ENCODE measurements around the gene RGS9. TPM values are rescaled to one million over a fixed set of nuclear protein-coding genes. Genes with fewer than 3 reads are reported as not detected.

The RGS9 gene
- total and polyA plus RNA-seq, 8 donors: 1.2 to 16.1 (median 6.7) TPM

- 33 to 63% (median 56%) methylated on average over 1 of the region's 1 CpG for WGBS, 5 donors
Observed at GRCh38 chr17:65208717-65209116, 71.5 kb downstream of the RGS9 start.

GRCh38 chr17:65218261-65218660, 81.1 kb downstream of the RGS9 start:
- H3K36me3 ChIP-seq: no peaks in the 10 kb centered on the region
- no peak for DNase-seq
- H3K27me3 ChIP-seq: peaks cover 0 to 10% (median 0%) of the 10 kb centered on the region in 3 donors
- intact Hi-C loops (cut with DNase I; ENCODE audit: low total_unique reads): no loop called here
- WGBS, 5 donors: 77 to 91% (median 87%) methylated on average over 4 of the region's 4 CpGs
- H3K4me1 ChIP-seq: no peaks in the 10 kb centered on the region
- H3K4me3 ChIP-seq: no peak overlapping the region
- H3K9me3 ChIP-seq: no peaks in the 10 kb centered on the region
- H3K27ac ChIP-seq: no peak overlapping the region
- TF ChIP-seq CTCF (IDR thresholded peaks at IDR 0.05) (no peak), POLR2A (IDR thresholded peaks at IDR 0.05) (no peak), EP300 (IDR thresholded peaks at IDR 0.05) (no peak), POLR2AphosphoS5 (IDR thresholded peaks at IDR 0.05) (no peak)

More at GRCh38 chr17:65208717-65209116, 71.5 kb downstream of the RGS9 start:
- no peak for TF ChIP-seq CTCF (IDR thresholded peaks at IDR 0.05)
- no peak for TF ChIP-seq POLR2AphosphoS5 (IDR thresholded peaks at IDR 0.05)
- TF ChIP-seq POLR2A (IDR thresholded peaks at IDR 0.05): no peak
- TF ChIP-seq EP300 (IDR thresholded peaks at IDR 0.05): no peak
- H3K27ac ChIP-seq: no peak overlapping the region
- no peak for DNase-seq
- no peaks in the 10 kb centered on the region for H3K4me1 ChIP-seq
- intact Hi-C loops (cut with DNase I; ENCODE audit: low total_unique reads): no loop called here
- H3K27me3 ChIP-seq: no peaks in the 10 kb centered on the region
- H3K4me3 ChIP-seq: no peak overlapping the region
- H3K9me3 ChIP-seq: no peaks in the 10 kb centered on the region
- H3K36me3 ChIP-seq: peaks cover 0 to 32% (median 6%) of the 10 kb centered on the region in 4 donors

- H3K36me3 ChIP-seq: no peaks in the 10 kb centered on the region
- DNase-seq: no peak
- H3K4me1 ChIP-seq: no peaks in the 10 kb centered on the region
- peaks cover 0 to 10% (median 0%) of the 10 kb centered on the region in 3 donors for H3K27me3 ChIP-seq
- intact Hi-C loops (cut with DNase I; ENCODE audit: low total_unique reads): no loop called here
- H3K27ac ChIP-seq: no peak overlapping the region
- H3K4me3 ChIP-seq: no peak overlapping the region
- H3K9me3 ChIP-seq: no peaks in the 10 kb centered on the region
- WGBS, 5 donors: 48 to 63% (median 60%) methylated on average over 3 of the region's 3 CpGs
- no peak for TF ChIP-seq POLR2A (IDR thresholded peaks at IDR 0.05)
- no peak for TF ChIP-seq CTCF (IDR thresholded peaks at IDR 0.05)
- TF ChIP-seq POLR2AphosphoS5 (IDR thresholded peaks at IDR 0.05): no peak
- no peak for TF ChIP-seq EP300 (IDR thresholded peaks at IDR 0.05)
Observed at GRCh38 chr17:65219124-65219523, 82.0 kb downstream of the RGS9 start.

- Histone ChIP-seq H3K4me1 (no peaks in the 10 kb centered on the region), H3K27ac (no peak overlapping the region), H3K9me3 (no peaks in the 10 kb centered on the region), H3K27me3 (peaks cover 0 to 6% (median 0%) of the 10 kb centered on the region in 3 donors), H3K4me3 (no peak overlapping the region), H3K36me3 (no peaks in the 10 kb centered on the region)
- TF ChIP-seq CTCF (IDR thresholded peaks at IDR 0.05) (no peak), EP300 (IDR thresholded peaks at IDR 0.05) (no peak), POLR2A (IDR thresholded peaks at IDR 0.05) (no peak), POLR2AphosphoS5 (IDR thresholded peaks at IDR 0.05) (no peak)
- intact Hi-C loops (cut with DNase I; ENCODE audit: low total_unique reads): no loop called here
- 94 to 99% (median 97%) methylated on average over 3 of the region's 3 CpGs for WGBS, 5 donors
- no peak for DNase-seq
Observed at GRCh38 chr17:65219707-65220106, 82.5 kb downstream of the RGS9 start.

Measured in stomach (tissue), 9 donors.